HUES48 (cell line): ENCODE data around the gene INSR.
"Not testable (repeated sequence)": the region's sequence is repeated elsewhere in the genome, so short reads cannot be mapped to it uniquely, and the experiment has no call there.

ENCODE experiments used
- H3K27ac ChIP-seq: one replicate; pipeline ENCODE4 v1.7.0; 2013; ENCODE audit warnings: low read depth, low read length, inconsistent platforms
- H3K27me3 ChIP-seq: 2 replicates; pipeline ENCODE4 v1.6.1; 2013; ENCODE audit warnings: mild to moderate bottlenecking, low read length; ENCODE audit not compliant: control insufficient read depth, insufficient read depth
- H3K36me3 ChIP-seq: 2 replicates; pipeline ENCODE4 v1.6.1; 2013; ENCODE audit warnings: low read length; ENCODE audit not compliant: control insufficient read depth, insufficient read depth
- H3K4me1 ChIP-seq: 2 replicates; pipeline ENCODE4 v1.6.1; 2013; ENCODE audit warnings: mild to moderate bottlenecking, low read length; ENCODE audit not compliant: control insufficient read depth, insufficient read depth
- H3K4me3 ChIP-seq: 2 replicates; pipeline ENCODE4 v1.5.1; 2013; ENCODE audit warnings: mild to moderate bottlenecking, low read depth, low read length
- H3K9ac ChIP-seq: 2 replicates; pipeline ENCODE4 v1.6.1; 2013; ENCODE audit warnings: mild to moderate bottlenecking, low read depth, low read length, moderate library complexity
- H3K9me3 ChIP-seq: 2 replicates; pipeline ENCODE4 v1.6.1; 2013; ENCODE audit warnings: low read length; ENCODE audit not compliant: control insufficient read depth, insufficient read depth

INSR gene

GRCh38 chr19:7168941-7169340 is 125.3 kb downstream of the INSR start:
- Histone ChIP-seq H3K9me3 (peaks cover 12% of the 10 kb centered on the region), H3K36me3 (peaks cover 61% of the 10 kb centered on the region), H3K4me3 (no peak overlapping the region), H3K9ac (no peak overlapping the region), H3K4me1 (no peaks in the 10 kb centered on the region), H3K27ac (no peak overlapping the region), H3K27me3 (no peaks in the 10 kb centered on the region)

GRCh38 chr19:7161292-7161691 is 132.9 kb downstream of the INSR start:
- Histone ChIP-seq H3K36me3 (peaks cover 29% of the 10 kb centered on the region), H3K9me3 (no peaks in the 10 kb centered on the region), H3K4me1 (no peaks in the 10 kb centered on the region), H3K4me3 (no peak overlapping the region), H3K27me3 (no peaks in the 10 kb centered on the region), H3K9ac (no peak overlapping the region), H3K27ac (no peak overlapping the region)

- peaks cover 23% of the 10 kb centered on the region for H3K36me3 ChIP-seq
- no peak overlapping the region for H3K9ac ChIP-seq
- no peak overlapping the region for H3K4me3 ChIP-seq
- no peaks in the 10 kb centered on the region for H3K9me3 ChIP-seq
- H3K4me1 ChIP-seq, result no peaks in the 10 kb centered on the region
- H3K27ac ChIP-seq, result no peak overlapping the region
- no peaks in the 10 kb centered on the region for H3K27me3 ChIP-seq
Observed at GRCh38 chr19:7159105-7159933, 134.9 kb downstream of the INSR start.

- peaks cover 6% of the 10 kb centered on the region; the same call in 1 of the 2 replicates for H3K36me3 ChIP-seq
Observed at GRCh38 chr19:7153022-7153421, 141.2 kb downstream of the INSR start.

GRCh38 chr19:7152568-7152967 is 141.6 kb downstream of the INSR start:
- Histone ChIP-seq H3K4me1 (no peaks in the 10 kb centered on the region), H3K9me3 (no peaks in the 10 kb centered on the region), H3K27ac (no peak overlapping the region)

More at GRCh38 chr19:7153022-7153421, 141.2 kb downstream of the INSR start:
- no peaks in the 10 kb centered on the region for H3K27me3 ChIP-seq
- H3K4me3 ChIP-seq, result no peak overlapping the region
- H3K4me1 ChIP-seq, result no peaks in the 10 kb centered on the region
- no peak overlapping the region for H3K9ac ChIP-seq
- no peak overlapping the region for H3K27ac ChIP-seq
- H3K9me3 ChIP-seq, result no peaks in the 10 kb centered on the region

GRCh38 chr19:7149956-7150705 is 144.1 kb downstream of the INSR start:
- H3K27me3 ChIP-seq, result no peaks in the 10 kb centered on the region
- H3K27ac ChIP-seq, result no peak overlapping the region
- no peak overlapping the region for H3K4me3 ChIP-seq
- no peak overlapping the region for H3K9ac ChIP-seq
- H3K36me3 ChIP-seq, result peaks cover 9% of the 10 kb centered on the region; the same call in 1 of the 2 replicates
- no peaks in the 10 kb centered on the region for H3K4me1 ChIP-seq
- no peaks in the 10 kb centered on the region for H3K9me3 ChIP-seq

More at GRCh38 chr19:7152568-7152967, 141.6 kb downstream of the INSR start:
- H3K27me3 ChIP-seq, result no peaks in the 10 kb centered on the region
- no peak overlapping the region for H3K4me3 ChIP-seq
- peaks cover 6% of the 10 kb centered on the region; the same call in 1 of the 2 replicates for H3K36me3 ChIP-seq
- H3K9ac ChIP-seq, result no peak overlapping the region

GRCh38 chr19:7147119-7147675 is 147.0 kb downstream of the INSR start:
- not testable (repeated sequence) for H3K27ac ChIP-seq, H3K27me3 ChIP-seq, H3K4me1 ChIP-seq, H3K4me3 ChIP-seq, H3K9ac ChIP-seq, H3K9me3 ChIP-seq
- peaks cover 19% of the 10 kb centered on the region for H3K36me3 ChIP-seq

GRCh38 chr19:7146086-7146485 is 148.1 kb downstream of the INSR start:
- not testable (repeated sequence) for H3K4me1 ChIP-seq, H3K9ac ChIP-seq, H3K4me3 ChIP-seq, H3K27ac ChIP-seq, H3K27me3 ChIP-seq, H3K9me3 ChIP-seq
- peaks cover 27% of the 10 kb centered on the region for H3K36me3 ChIP-seq

- peaks cover 33% of the 10 kb centered on the region for H3K36me3 ChIP-seq
- H3K9me3 ChIP-seq, result no peaks in the 10 kb centered on the region
- no peak overlapping the region for H3K4me3 ChIP-seq
- H3K9ac ChIP-seq, result no peak overlapping the region
- H3K27me3 ChIP-seq, result no peaks in the 10 kb centered on the region
- no peaks in the 10 kb centered on the region for H3K4me1 ChIP-seq
- H3K27ac ChIP-seq, result no peak overlapping the region
Observed at GRCh38 chr19:7145494-7145893, 148.7 kb downstream of the INSR start.

GRCh38 chr19:7142771-7143170 is 151.4 kb downstream of the INSR start:
- H3K9ac ChIP-seq, result no peak overlapping the region
- no peaks in the 10 kb centered on the region for H3K4me1 ChIP-seq
- H3K27me3 ChIP-seq, result no peaks in the 10 kb centered on the region
- H3K27ac ChIP-seq, result no peak overlapping the region
- peaks cover 47% of the 10 kb centered on the region for H3K36me3 ChIP-seq
- H3K4me3 ChIP-seq, result no peak overlapping the region
- H3K9me3 ChIP-seq, result no peaks in the 10 kb centered on the region

GRCh38 chr19:7140137-7140536 is 154.1 kb downstream of the INSR start:
- H3K27ac ChIP-seq, result no peak overlapping the region
- H3K9me3 ChIP-seq, result no peaks in the 10 kb centered on the region
- H3K4me1 ChIP-seq, result no peaks in the 10 kb centered on the region
- no peak overlapping the region for H3K9ac ChIP-seq
- H3K36me3 ChIP-seq, result peaks cover 52% of the 10 kb centered on the region
- H3K27me3 ChIP-seq, result no peaks in the 10 kb centered on the region
- H3K4me3 ChIP-seq, result no peak overlapping the region
